K562 (cell line): Measurements from ENCODE around the gene MINK1. TPM values are rescaled to one million over a fixed set of nuclear protein-coding genes. Genes with fewer than 3 reads are reported as not detected.
"Not testable (repeated sequence)": the region's sequence is repeated elsewhere in the genome, so short reads cannot be mapped to it uniquely, and the experiment has no call there.

Experiments used
- ATAC-seq: fragments of 200-7000 bp; cut with Tn5 transposase; 3 replicates; pipeline ENCODE4 v1.9.1; 2020; ENCODE audit warnings: moderate library complexity
- BruUV-seq: library from RNA; stranded (reverse); fragments of 400-500 nt; replicated peaks from 2 replicates; lab custom pipeline; 2021; lab: Mats Ljungman, UMichigan
- CTCF ChIA-PET: fragments of 300-600 bp; formaldehyde crosslinking; extraction: SDS; loops from one replicate; lab custom pipeline; 2021; ENCODE audit warnings: low intra/inter-chr PET ratio; lab: Yijun Ruan, JAX
- POLR2A ChIA-PET: fragments of 300-600, 350-650 bp; sonication (Branson Sonifier 250); formaldehyde crosslinking; extraction: SDS; loops from one replicate; lab custom pipeline; 2021; ENCODE audit warnings: antibody characterized with exemption, inconsistent platforms; lab: Yijun Ruan, JAX
- DNase-seq, 4 experiments: peaks; one replicate each; pipeline versions ENCODE4 v3.0.0 to v3.0.0-alpha.2; 2011 to 2018; ENCODE audit warnings: low spot score in 3 of 4, mixed read lengths in 3 of 4; ENCODE audit errors: extremely low read depth in 1 of 4
- FAIRE-seq: peaks from 2 replicates; lab custom pipeline; 2011; peaks lifted over from hg19 to GRCh38; lab: Jason Lieb, UNC
- H2AFZ ChIP-seq: 2 replicates; pipeline ENCODE4 v1.6.0; 2011; ENCODE audit warnings: low read depth, low read length, control low read depth, inconsistent platforms
- H3K27ac ChIP-seq: fragments of 200-600 bp; 3 replicates; pipeline ENCODE4 v1.8.0; 2011; ENCODE audit warnings: low read depth, mild to moderate bottlenecking, control low read depth, inconsistent platforms, low read length, moderate library complexity, mixed read lengths; ENCODE audit errors: extremely low read depth
- H3K27me3 ChIP-seq, 2 experiments: fragments of 300-600 bp in 1 of 2; 2 replicates in 1 of 2; 3 replicates in 1 of 2; pipeline versions ENCODE4 v1.6.0 to v1.8.0; 2011; ENCODE audit warnings: inconsistent platforms in 2 of 2, low read length in 2 of 2, mild to moderate bottlenecking in 1 of 2, mixed read lengths in 1 of 2, moderate library complexity in 1 of 2; ENCODE audit not compliant: control insufficient read depth in 2 of 2, insufficient read depth in 2 of 2
- H3K36me3 ChIP-seq: fragments of 300-600 bp; 3 replicates; pipeline ENCODE4 v1.8.0; 2011; ENCODE audit warnings: mild to moderate bottlenecking, low read length, inconsistent platforms; ENCODE audit not compliant: control insufficient read depth, insufficient read depth
- H3K4me1 ChIP-seq, 2 experiments: fragments of 200-600 bp in 1 of 2; replicated peaks in 1 of 2; 2 replicates in 1 of 2; 3 replicates in 1 of 2; pipeline versions ENCODE4 v1.5.1 to v1.8.0; 2011; ENCODE audit warnings: inconsistent platforms in 2 of 2, low read length in 2 of 2, mild to moderate bottlenecking in 1 of 2, mixed read lengths in 1 of 2, moderate library complexity in 1 of 2; ENCODE audit not compliant: control insufficient read depth in 2 of 2, insufficient read depth in 2 of 2
- H3K4me2 ChIP-seq: 2 replicates; pipeline ENCODE4 v1.6.1; 2011; ENCODE audit warnings: low read length, control low read depth, inconsistent platforms, mixed read lengths; ENCODE audit not compliant: insufficient read depth
- H3K4me3 ChIP-seq: fragments of 200-600 bp; sonication (generic), shearing (Covaris generic); 2 replicates; pipeline ENCODE4 v1.5.1; 2016; ENCODE audit warnings: control low read depth, inconsistent platforms
- H3K79me2 ChIP-seq: fragments of 200-600 bp; 3 replicates; pipeline ENCODE4 v1.8.0; 2011; ENCODE audit warnings: low read length, inconsistent platforms; ENCODE audit not compliant: control insufficient read depth, insufficient read depth
- H3K9ac ChIP-seq, 2 experiments: 2 replicates each; pipeline versions ENCODE4 v1.6.0 to v1.6.1; 2011; ENCODE audit warnings: low read depth in 2 of 2, low read length in 2 of 2, control low read depth in 1 of 2, inconsistent platforms in 1 of 2, mild to moderate bottlenecking in 1 of 2, mixed read lengths in 1 of 2; ENCODE audit not compliant: insufficient read depth in 1 of 2
- H3K9me1 ChIP-seq: one replicate; pipeline ENCODE4 v1.6.0; 2011; ENCODE audit warnings: inconsistent platforms, mild to moderate bottlenecking, low read length, moderate library complexity; ENCODE audit not compliant: control insufficient read depth, insufficient read depth
- H3K9me3 ChIP-seq: replicated peaks from 2 replicates; pipeline ENCODE4 v1.5.1; 2011; ENCODE audit warnings: low read depth, low read length, inconsistent platforms; ENCODE audit not compliant: control insufficient read depth, insufficient read depth
- H4K20me1 ChIP-seq: replicated peaks from 2 replicates; pipeline ENCODE4 v1.6.1; 2011; ENCODE audit warnings: low read length, inconsistent platforms, mixed read lengths; ENCODE audit not compliant: control insufficient read depth, insufficient read depth
- BCOR ChIP-seq: fragments of 450-650 bp; IDR thresholded peaks from 2 replicates; pipeline ENCODE4 v1.6.1; 2016
- COPS2 ChIP-seq: fragments of 450-650 bp; conservative IDR thresholded peaks from 2 replicates; pipeline ENCODE4 v1.6.1; 2016; ENCODE audit warnings: mild to moderate bottlenecking, moderate library complexity
- ETV1 ChIP-seq: fragments of 450-650 bp; conservative IDR thresholded peaks from 2 replicates; pipeline ENCODE4 v1.6.1; 2016; ENCODE audit warnings: missing genetic modification characterization, control low read depth, low read depth, missing compliant biosample characterization
- HDAC2 ChIP-seq: fragments of 450-650 bp; IDR thresholded peaks from 2 replicates; pipeline ENCODE4 v1.6.1; 2016; ENCODE audit warnings: mild to moderate bottlenecking
- MNT ChIP-seq, 2 experiments: fragments of 450-650 bp; conservative IDR thresholded peaks; 2 replicates each; pipeline ENCODE4 v1.6.1; 2017; ENCODE audit warnings: mild to moderate bottlenecking in 2 of 2, moderate library complexity in 2 of 2
- NFE2L1 ChIP-seq: fragments of 450-650 bp; IDR thresholded peaks from 2 replicates; pipeline ENCODE4 v1.6.1; 2016; ENCODE audit warnings: missing genetic modification characterization, low read depth, mild to moderate bottlenecking, missing compliant biosample characterization, moderate library complexity, borderline replicate concordance
- OTX1 ChIP-seq: fragments of 450-650 bp; formaldehyde crosslinking; IDR thresholded peaks from 2 replicates; pipeline ENCODE4 v1.4.0; 2022; ENCODE audit warnings: mild to moderate bottlenecking
- TAL1 ChIP-seq: fragments of 450-650 bp; IDR thresholded peaks from 2 replicates; pipeline ENCODE4 v1.6.1; 2016; ENCODE audit warnings: mild to moderate bottlenecking
- WHSC1 ChIP-seq: IDR thresholded peaks from one replicate; pipeline ENCODE4 v1.6.1; 2012; ENCODE audit warnings: low read length, control low read depth, inconsistent platforms
- ZNF431 ChIP-seq: sonication (generic); formaldehyde crosslinking; IDR thresholded peaks from 2 replicates; pipeline ENCODE4 v1.8.0; 2022; ENCODE audit warnings: mild to moderate bottlenecking, missing genetic modification reagents
- ZNF583 ChIP-seq: fragments of 250-450 bp; sonication (Bioruptor Pico); IDR thresholded peaks from 2 replicates; pipeline ENCODE4 v1.4.0; 2020
- WGBS: fragments of 100-300 bp; shearing (Covaris generic); methylation state at CpG from one replicate; pipeline ENCODE4 v1.1.6; 2016; ENCODE audit warnings: low coverage, mixed read lengths; ENCODE audit not compliant: insufficient coverage; ENCODE audit errors: missing lambda C conversion rate; 5-methylcytosine and 5-hydroxymethylcytosine counted together
- in situ Hi-C: fragments of 300-500 bp; cut with MboI; formaldehyde crosslinking; loops from 4 replicates; pipeline ENCODE4 v1.15.0; 2018; ENCODE audit warnings: inconsistent platforms, mixed read lengths
- intact Hi-C: fragments of 100-400 bp; cut with micrococcal nuclease; formaldehyde crosslinking; loops from 2 replicates; pipeline ENCODE4 v1.14.2; 2022
- polyA plus RNA-seq, 8 experiments: library from polyadenylated mRNA; depleted of rRNA in 4 of 8; stranded (reverse) in 5 of 8; unstranded in 3 of 8; fragments of >200 nt; fragmentation: Nextera tagmentation in 2 of 8; fragmentation: Illumina TruSeq in 1 of 8; extraction: Ambion mirVana in 2 of 8; extraction: Trizol in 1 of 8; gene quantifications; 2 replicates each; pipeline versions ENCODE4 v1.2.1 to v1.2.3, GENCODE V29; 2011 to 2014; ENCODE audit warnings: inconsistent platforms in 1 of 8, missing spikeins in 1 of 8
- total RNA-seq, 7 experiments: library from RNA; depleted of rRNA in 6 of 7; stranded (reverse); fragments of >200 nt in 6 of 7; fragmentation: Illumina TruSeq in 2 of 7; extraction: Trizol in 2 of 7; gene quantifications; 2 replicates each; pipeline versions ENCODE4 v1.2.1 to v1.2.3, GENCODE V29; 2011 to 2021; ENCODE audit warnings: low replicate concordance in 1 of 7

The MINK1 gene
- total and polyA plus RNA-seq, 9 of the 15 experiments (the other 6 are each of a cell fraction or from before 2014, with no cell fraction given) = 0.11 to 54.2 (median 14.9) TPM

DNA sequence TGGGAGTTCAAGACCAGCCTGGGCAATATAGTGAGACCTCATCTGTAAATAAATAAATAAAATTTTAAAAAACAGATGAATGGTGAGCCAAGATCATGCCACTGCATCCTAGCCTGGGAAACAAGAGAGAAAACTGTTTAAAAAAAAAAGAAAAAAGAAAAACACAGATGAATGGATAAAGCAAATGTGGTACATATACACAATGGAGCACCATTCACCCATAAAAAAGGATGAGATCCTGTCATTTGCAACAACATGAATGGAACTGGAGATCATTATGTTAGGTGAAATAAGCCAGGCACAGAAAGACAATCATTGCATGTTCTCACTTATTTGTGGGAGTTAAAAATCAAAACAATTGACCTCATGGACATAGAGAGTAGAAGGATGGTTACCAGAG is 73.5 kb downstream of the MINK1 start:
- in situ Hi-C loops, POLR2A ChIA-PET, H3K36me3 ChIP-seq, ATAC-seq, H4K20me1 ChIP-seq, H3K4me2 ChIP-seq, H3K9me1 ChIP-seq, H3K4me3 ChIP-seq, H3K9me3 ChIP-seq, BruUV-seq, H3K9ac ChIP-seq, H3K27ac ChIP-seq, DNase-seq, CTCF ChIA-PET, H3K27me3 ChIP-seq, H3K79me2 ChIP-seq, H2AFZ ChIP-seq, FAIRE-seq: not testable (repeated sequence)
- peaks cover 17 to 29% of the 10 kb centered on the region in 2 experiments for H3K4me1 ChIP-seq
- intact Hi-C loops = loop anchor here (10.0 kb wide), 1 partner anchor 58 kb away; the partner anchor contains the start of gene SPAG7

GRCh38 chr17:4908301-4908700 is 75.2 kb downstream of the MINK1 start:
- Histone ChIP-seq H3K4me2 (no peak overlapping the region), H4K20me1 (no peaks in the 10 kb centered on the region), H3K9me3 (no peaks in the 10 kb centered on the region), H3K27ac (no peak overlapping the region; the same call in 2 of the 3 replicates), H3K9me1 (peaks cover 1% of the 10 kb centered on the region), H3K9ac (0 out of 4 replicates have a peak overlapping the region, but pooled peaks of 1 of the 2 experiments have one; percentile 28), H3K27me3 (no peaks in the 10 kb centered on the region; a peak in 1 of 5 replicates), H2AFZ (peak overlapping the region; percentile 95), H3K36me3 (no peaks in the 10 kb centered on the region), H3K79me2 (no peaks in the 10 kb centered on the region), H3K4me3 (no peak overlapping the region), H3K4me1 (peaks cover 5 to 13% of the 10 kb centered on the region in 2 experiments)
- intact Hi-C loops (loop anchor here (10.0 kb wide), 1 partner anchor 56 kb away; the partner anchor contains the start of gene SPAG7), in situ Hi-C loops (no loop called here)
- FAIRE-seq (no peak), DNase-seq (no peak), ATAC-seq (no peak)
- ChIA-PET CTCF (no interaction called here), POLR2A (interaction anchor here (1.1 kb wide), 1 partner anchor 9 kb away, joined by 5 read pairs; no protein-coding TSS in a partner anchor)
- BruUV-seq = no TSS peak
- TF ChIP-seq HDAC2 (no peak), NFE2L1 (tag) (no peak), COPS2 (no peak), TAL1 (no peak), BCOR (no peak), OTX1 (CRISPR knock-in tag) (no peak), ZNF431 (CRISPR knock-in tag) (no peak), MNT (conservative IDR thresholded peaks at IDR 0.05) (no peak), WHSC1 (no peak), ETV1 (no peak), ZNF583 (CRISPR knock-in tag) (no peak)
- WGBS = 69% methylated on average over 7 of the region's 10 CpGs
